IPS-11a (cell line): ENCODE results near the gene TUBA3E.
"Not testable (repeated sequence)": the region's sequence is repeated elsewhere in the genome, so short reads cannot be mapped to it uniquely, and the experiment has no call there.

Source experiments
- H3K4me3 ChIP-seq: one replicate; pipeline ENCODE4 v1.5.1; 2013; ENCODE audit warnings: low read depth, low read length, control low read depth

TUBA3E gene

GRCh38 chr2:130145006-130145414 lies 53.2 kb downstream of the TUBA3E start, which contains the start of gene CCDC74B:
TSS of gene CCDC74B (minus strand) at chr2:130145112. CDS start at chr2:130144996, 116 bp downstream.
- not testable (repeated sequence) for H3K4me3 ChIP-seq

GRCh38 chr2:130143266-130144039 lies 54.8 kb downstream of the TUBA3E start:
- H3K4me3 ChIP-seq: not testable (repeated sequence)

- not testable (repeated sequence) for H3K4me3 ChIP-seq
Measured at GRCh38 chr2:130142396-130143265, 55.6 kb downstream of the TUBA3E start.
